Measurements from ENCODE around the gene RNASE8.

RNASE8 gene

DNA sequence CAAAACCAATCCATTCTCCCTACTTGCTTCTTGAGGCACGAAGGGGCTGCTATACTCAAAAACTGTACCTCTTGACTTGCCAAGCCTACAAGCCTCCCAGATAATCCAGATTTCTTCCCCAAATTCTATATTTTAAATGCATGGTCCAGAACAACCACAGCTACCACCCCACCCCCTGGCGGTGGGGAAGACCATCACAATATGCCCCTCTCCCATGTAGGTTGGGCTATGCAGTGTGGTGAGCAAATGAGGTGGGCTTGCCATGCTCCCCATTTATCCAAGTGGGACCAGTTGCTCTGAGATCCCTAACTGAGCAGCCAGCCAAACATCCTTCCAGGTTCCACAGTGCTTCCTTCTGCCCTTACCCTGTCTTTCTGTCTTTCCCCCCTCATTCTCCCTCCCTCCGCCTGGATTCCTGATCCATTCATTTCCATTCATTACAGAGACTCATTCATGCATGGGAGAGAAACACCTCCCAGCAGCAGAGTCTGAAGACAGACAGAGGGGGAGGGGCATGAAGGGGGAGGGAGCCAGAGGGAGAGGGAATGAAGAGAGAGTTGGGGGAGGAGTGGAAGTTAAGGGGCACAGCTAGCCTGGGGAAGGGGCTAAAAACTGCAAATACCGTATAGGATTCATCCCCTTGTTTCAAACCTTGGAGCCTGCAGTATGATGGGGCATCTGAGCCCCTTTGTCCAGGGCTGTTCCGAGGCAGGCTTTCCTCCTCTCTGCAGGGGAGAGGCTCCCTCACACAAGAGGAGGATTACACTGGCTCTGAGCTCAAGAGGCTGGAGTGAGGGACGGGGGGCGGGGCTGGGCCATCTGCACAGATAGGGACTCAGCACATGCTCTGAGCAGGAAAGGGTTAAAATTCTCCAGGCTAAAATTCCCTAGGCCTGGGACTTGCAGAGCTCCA lies 36.4 kb downstream of the RNASE8 start:
- peak; percentile 83 for DNase-seq

GRCh38 chr14:21095430-21096205 lies 38.0 kb downstream of the RNASE8 start:
- DNase-seq = peak; percentile 91

DNA sequence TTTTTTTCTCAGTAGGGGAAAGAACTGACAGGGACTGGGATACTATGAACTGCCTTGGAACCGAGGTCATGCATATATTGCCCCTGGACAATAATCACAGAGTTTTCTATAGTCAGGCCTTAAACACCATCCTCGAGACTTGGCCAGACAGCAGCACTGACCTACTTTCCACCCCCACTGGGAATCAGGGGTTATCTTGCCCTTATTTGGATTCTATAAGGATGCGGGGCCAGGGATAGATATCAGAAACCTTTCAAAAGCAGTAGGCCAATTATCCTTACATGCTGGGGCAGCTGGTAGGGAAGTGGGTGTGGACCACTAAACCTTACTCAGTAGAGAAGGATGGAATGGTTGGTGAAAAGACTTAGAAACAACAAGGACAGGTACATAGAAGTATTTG lies 38.8 kb downstream of the RNASE8 start:
- DNase-seq = no peak

DNA sequence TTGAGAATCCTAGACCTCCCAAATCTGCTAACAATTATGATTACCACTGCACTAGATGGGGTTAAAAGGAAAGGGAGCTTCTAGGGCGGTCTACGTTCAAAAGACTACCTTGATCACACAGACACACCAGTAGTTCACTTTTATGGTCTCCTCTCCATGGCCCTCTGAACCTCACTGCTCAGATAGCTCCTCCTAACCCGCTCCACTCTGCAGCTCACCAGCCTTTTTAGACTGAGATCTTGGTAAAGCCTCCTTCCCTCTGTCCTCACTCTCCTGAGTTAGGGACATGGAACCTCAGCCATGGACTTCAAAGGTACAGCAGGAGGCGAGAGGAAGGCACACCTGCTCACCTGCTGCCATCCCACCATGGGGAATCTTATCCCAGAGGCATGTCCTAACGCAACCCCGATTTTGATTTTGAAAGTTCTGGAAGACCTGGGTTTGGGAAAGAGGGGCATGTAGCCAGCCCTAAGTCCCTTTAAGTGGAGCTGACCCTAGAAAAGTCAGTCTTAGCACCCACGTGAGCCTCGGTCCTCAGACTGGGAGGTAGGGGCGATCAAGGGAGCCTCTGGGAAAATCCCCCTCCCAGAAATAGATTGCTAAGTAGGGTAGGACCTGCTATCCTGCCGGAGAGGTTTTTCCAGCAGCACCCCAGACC lies 39.5 kb downstream of the RNASE8 start:
- peak; percentile 29 for DNase-seq

GRCh38 chr14:21097636-21098075 lies 40.0 kb downstream of the RNASE8 start:
- DNase-seq = no peak

GRCh38 chr14:21098076-21098891 lies 40.7 kb downstream of the RNASE8 start, which contains the start of gene ZNF219:
Gene ZNF219 (minus strand): TSS chr14:21098655. CDS start chr14:21093591, 5,064 bp downstream.
- DNase-seq = peak; percentile 37

- DNase-seq = no peak
Measured at GRCh38 chr14:21098892-21099595, 41.4 kb downstream of the RNASE8 start.

GRCh38 chr14:21099596-21099985 lies 42.0 kb downstream of the RNASE8 start:
- DNase-seq = no peak

DNA sequence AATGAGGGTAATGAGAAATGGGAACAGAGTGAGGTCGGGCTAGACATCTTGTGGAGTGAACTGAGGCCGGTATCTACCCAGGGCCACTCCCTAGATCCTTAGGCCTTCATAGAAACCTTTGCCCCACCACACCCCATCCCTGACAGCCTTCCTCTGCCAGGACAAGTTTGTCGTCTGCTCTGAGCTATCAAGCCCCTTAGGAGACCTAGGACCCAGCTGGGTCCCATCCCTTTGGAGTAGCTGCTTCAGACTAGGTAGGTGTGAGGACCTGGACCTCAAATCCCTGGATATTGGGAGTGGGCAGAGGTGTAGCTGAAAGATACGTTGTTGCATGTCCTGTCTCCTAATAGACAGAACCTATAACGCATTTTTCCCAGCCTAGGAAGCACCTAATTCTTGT lies 43.3 kb downstream of the RNASE8 start, which contains the start of gene TMEM253:
Gene TMEM253 (plus strand): TSS at position 136 of the 400 bp plus-strand sequence. CDS start 278 bp downstream, outside the sequence.
- no peak for DNase-seq

- no peak for DNase-seq
Measured at GRCh38 chr14:21101802-21102413, 44.3 kb downstream of the RNASE8 start.

DNA sequence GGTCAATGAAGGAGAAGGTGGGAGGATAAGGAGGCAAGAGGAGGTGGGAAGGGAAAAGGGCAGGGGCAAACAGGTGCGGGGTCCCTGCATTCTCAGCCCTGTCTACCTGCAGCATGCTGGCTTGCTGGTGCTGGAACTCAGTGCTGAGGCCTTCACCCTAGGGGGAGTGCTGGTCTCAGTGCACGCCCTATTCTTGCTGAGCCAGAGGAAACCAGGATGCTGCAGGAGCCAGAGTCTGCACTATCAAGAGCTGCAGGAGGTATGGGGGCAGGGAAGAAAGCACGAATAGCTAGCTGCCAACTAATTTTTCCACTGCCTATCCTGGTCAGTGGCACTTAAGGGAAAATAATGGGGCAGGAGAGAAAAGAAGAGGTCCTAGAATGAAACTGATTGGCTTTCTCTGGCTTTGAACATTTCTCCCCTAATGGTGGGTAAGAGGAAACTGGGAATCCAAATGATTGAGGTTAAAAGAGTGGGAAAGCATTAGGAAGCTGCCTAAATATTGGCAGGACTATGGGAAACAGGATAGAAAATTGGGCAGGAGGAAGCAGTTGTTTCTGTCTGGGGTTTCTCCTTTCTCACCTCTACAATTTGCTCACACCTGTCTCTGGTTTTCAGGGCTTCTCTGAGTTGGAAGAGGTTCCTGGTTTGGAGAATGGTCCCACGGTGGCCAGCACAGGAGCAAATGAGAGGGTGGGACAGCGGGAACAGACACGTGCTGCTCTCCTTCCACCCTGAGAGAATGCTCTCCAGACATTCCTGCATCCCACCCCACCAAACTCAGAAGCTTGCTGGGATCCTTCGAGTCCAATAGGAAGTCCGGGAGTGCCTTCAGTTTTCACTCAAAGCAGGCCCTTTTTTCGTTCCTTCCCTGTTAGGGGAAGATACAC lies 45.1 kb downstream of the RNASE8 start:
- DNase-seq = no peak

DNA sequence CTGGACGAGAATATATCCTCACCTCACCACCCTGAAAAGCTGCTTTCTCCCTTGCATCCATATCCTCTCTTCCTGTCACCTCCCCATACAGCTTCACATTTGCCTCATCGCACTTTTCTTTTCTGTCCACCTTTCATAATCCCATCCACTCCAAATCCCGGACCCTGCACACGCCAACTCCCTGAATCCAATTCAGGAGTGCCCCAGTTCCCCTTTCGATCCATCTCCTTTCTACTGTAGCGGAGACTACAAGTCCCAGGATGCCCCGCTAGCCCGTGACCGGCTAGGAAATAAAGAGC lies 45.7 kb downstream of the RNASE8 start:
- DNase-seq = no peak

DNA sequence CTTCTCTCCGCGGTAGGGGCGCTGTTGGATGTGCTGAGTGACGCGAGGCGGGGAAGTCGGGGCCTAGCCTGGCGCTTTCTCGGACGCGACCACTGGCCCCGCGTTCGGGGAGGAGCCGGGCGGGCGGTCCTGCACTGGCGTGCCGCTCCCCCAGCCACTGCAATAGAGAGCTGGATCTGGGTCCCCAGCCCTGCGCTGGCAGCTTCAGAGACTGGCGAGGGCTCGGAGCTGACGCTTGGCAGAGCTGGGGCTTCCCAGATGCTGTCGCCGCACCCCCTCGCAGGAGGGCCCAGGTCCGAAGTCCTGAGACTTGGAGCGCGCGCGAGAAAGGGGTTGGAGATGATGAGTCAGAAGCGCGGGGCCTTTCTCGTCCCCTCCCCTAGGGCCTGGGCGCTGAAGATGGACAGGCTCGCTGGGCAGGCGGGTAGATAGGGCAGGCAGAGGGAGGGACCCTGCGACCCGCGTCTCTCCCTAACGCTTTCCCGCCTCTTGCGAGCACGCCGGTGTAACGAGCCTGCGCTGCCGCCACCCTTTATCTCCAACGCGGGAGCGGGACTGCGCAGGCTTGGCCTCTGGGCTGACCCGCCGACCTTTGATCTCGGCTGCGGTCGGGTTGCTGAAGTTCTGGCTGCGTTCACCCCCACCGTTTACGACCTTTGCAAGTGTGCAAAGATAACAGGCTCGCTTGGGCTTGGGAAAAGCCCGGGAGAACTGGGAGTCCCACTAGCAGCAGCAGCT lies 46.3 kb downstream of the RNASE8 start:
- peak; percentile 96 for DNase-seq

GRCh38 chr14:21104448-21105060 lies 46.9 kb downstream of the RNASE8 start:
- DNase-seq = peak; percentile 85

DNA sequence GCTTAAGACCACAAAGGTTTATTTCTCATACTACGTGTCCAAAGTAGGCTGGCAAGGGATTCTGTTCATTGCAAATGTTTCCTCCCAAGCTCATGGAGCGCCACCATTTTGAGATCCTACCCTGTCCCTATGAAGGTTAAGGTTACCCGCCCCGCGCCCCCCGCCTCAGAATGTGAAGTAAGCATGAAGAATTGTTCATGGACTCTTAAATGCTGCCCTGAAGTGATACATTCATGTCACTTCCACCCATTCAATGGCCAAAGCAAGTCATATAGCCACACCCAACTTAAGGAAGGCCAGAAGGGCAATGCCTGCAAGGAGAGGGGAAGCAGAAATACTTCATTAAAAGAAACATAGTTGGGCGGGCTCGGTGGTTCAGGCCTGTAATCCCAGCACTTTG lies 47.5 kb downstream of the RNASE8 start:
- no peak for DNase-seq

GRCh38 chr14:21106176-21106497 lies 48.5 kb downstream of the RNASE8 start:
- no peak for DNase-seq

DNA sequence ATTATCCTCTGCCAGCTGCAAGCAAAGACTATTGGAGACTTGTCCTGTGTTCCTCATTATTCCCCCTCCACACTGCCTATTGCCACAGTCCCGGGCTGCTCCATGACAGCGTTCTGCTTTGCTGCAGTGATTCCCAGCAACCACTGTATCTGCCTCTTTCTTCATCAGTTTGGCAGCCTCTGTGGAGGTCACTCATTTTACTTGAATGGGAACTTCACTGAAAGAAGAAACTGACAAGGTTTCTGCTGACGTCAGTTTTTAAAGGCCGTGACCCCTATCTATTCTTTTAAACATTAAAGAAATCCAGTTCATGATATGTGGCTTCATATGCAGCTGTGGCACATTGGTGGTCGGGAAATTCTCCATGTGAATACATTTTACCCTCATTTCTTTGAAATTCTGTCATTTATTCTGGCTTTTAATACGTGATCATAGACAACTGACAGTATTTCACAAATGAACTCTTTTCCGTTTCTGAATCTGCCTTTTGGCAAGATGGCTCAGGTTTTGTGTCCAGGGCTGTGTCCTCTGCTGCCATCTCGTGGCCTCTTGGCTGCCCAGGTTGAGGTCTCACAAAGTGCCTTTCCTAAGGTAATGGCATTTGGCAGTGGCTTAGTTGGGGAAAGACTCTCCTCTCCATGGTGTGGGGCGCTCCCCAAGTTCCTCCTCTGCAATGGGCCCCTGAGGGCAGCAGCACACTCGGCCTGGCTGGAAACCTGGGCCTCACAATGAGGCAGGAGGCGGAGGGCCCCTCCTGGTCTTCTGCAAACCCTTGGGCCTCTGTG lies 49.1 kb downstream of the RNASE8 start:
- DNase-seq = peak; percentile 87

DNA sequence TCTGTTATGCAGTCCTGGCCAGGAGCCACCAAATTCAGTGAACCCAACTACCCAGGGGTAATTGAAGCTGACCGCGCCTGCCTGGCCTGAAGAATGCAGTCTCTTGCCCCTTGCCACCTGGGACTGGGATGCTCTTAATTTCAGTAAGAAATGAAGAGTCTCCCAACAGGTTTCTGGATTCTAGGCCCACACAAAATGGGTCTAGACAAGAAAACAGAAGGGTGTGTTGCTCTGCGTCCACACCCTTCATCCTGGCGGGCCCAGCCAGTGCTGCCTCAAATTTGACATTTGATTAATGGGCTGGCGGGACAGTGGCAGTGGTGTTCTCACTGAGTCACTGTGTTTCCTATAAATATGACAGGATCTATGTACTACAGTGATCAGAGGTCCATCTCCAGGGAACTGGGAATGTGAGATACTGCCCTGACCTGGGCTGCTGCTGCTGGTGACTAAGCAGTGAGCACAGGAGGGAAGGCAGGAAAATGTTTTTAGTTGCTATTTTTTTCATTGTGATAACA lies 49.7 kb downstream of the RNASE8 start:
- peak; percentile 40 for DNase-seq
